Measurements from ENCODE around the gene NHLH1.

- TF ChIP-seq POLR2A (IDR thresholded peaks at IDR 0.05; ENCODE audit: extremely low read depth, insufficient read length), result no peak
- no peak for TF ChIP-seq CTCF (IDR thresholded peaks at IDR 0.05; ENCODE audit: low read depth, low read length)
- no peak for TF ChIP-seq MAX (IDR thresholded peaks at IDR 0.05; ENCODE audit: low read depth, low read length)
These were observed 5.7 kb upstream of the NHLH1 start for GRCh38 chr1:160361199-160361598.
